Uterus (tissue), 2 donors: ENCODE data around the gene CPOX.

ENCODE experiments used
- POLR2A ChIP-seq, 2 donors: fragments of 450-650 bp; IDR thresholded peaks; one replicate each; pipeline ENCODE4 v1.6.1; 2016; ENCODE audit warnings: antibody characterized with exemption in 2 of 2, mild to moderate bottlenecking in 1 of 2, moderate library complexity in 1 of 2
- TF ChIP-seq, protein P1 (sequence below), 4 experiments: fragments of 200-600 bp in 2 of 4; fragments of 450-650 bp in 2 of 4; sonication (generic) in 2 of 4; IDR thresholded peaks; one replicate each; pipeline ENCODE4 v1.5.1; 2016 to 2019; ENCODE audit warnings: antibody characterized with exemption in 4 of 4, mild to moderate bottlenecking in 2 of 4, moderate library complexity in 1 of 4

DNA sequence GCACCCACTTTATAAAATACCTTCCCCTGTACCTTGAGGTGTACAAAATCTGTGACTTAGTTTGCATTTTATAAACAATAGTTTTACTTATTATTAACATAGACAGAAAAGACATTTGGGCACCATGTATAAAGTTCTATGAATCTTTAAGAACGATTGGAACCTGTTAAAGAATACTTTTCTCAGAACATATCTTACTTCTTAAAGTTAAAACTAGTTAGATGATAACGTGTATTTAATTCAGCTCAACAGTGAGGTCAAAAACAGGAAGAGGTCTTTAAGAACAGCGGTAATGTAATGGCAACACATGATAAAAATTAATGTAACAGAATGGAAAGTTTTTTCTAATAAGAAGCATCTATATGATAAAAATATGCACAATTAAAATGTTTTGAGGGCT is 25.0 kb downstream of the CPOX start:
- no peak for TF ChIP-seq POLR2A (IDR thresholded peaks at IDR 0.05)
- TF ChIP-seq, protein P1, sequence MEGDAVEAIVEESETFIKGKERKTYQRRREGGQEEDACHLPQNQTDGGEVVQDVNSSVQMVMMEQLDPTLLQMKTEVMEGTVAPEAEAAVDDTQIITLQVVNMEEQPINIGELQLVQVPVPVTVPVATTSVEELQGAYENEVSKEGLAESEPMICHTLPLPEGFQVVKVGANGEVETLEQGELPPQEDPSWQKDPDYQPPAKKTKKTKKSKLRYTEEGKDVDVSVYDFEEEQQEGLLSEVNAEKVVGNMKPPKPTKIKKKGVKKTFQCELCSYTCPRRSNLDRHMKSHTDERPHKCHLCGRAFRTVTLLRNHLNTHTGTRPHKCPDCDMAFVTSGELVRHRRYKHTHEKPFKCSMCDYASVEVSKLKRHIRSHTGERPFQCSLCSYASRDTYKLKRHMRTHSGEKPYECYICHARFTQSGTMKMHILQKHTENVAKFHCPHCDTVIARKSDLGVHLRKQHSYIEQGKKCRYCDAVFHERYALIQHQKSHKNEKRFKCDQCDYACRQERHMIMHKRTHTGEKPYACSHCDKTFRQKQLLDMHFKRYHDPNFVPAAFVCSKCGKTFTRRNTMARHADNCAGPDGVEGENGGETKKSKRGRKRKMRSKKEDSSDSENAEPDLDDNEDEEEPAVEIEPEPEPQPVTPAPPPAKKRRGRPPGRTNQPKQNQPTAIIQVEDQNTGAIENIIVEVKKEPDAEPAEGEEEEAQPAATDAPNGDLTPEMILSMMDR (IDR thresholded peaks at IDR 0.05) = no peak
